Activated CD4-positive, alpha-beta T cell treated with anti-CD3 and anti-CD28 coated beads for 24 hours (primary cell): Measurements from ENCODE around the gene USP11.

Experiments
- DNase-seq, 2 donors: peaks; one replicate each; pipeline ENCODE4 v3.0.0-alpha.2; 2020; ENCODE audit warnings: low read depth in 2 of 2

The USP11 gene

DNA sequence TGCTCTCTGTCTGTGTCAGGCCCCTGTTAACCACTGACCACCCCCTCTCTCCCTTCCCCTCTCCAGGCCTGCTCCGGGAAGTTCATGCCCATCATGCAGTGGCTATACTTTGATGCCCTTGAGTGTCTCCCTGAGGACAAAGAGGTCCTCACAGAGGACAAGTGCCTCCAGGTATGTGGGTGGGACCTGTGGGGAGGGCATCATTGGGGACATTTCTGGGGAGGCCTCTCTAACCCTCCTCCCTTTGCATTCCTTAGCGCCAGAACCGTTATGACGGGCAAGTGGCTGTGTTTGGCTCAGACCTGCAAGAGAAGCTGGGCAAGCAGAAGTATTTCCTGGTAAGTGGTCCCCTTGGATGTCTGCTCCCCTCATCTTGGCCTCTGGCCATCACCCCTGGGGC is 29.9 kb upstream of the USP11 start:
- no peak for DNase-seq

GRCh38 chrX:47204970-47205369 is 27.8 kb upstream of the USP11 start:
- DNase-seq: no peak

- DNase-seq: no peak
Observed at GRCh38 chrX:47206316-47206715, 26.5 kb upstream of the USP11 start.

- DNase-seq: no peak
Observed at GRCh38 chrX:47208108-47208507, 24.7 kb upstream of the USP11 start.

DNA sequence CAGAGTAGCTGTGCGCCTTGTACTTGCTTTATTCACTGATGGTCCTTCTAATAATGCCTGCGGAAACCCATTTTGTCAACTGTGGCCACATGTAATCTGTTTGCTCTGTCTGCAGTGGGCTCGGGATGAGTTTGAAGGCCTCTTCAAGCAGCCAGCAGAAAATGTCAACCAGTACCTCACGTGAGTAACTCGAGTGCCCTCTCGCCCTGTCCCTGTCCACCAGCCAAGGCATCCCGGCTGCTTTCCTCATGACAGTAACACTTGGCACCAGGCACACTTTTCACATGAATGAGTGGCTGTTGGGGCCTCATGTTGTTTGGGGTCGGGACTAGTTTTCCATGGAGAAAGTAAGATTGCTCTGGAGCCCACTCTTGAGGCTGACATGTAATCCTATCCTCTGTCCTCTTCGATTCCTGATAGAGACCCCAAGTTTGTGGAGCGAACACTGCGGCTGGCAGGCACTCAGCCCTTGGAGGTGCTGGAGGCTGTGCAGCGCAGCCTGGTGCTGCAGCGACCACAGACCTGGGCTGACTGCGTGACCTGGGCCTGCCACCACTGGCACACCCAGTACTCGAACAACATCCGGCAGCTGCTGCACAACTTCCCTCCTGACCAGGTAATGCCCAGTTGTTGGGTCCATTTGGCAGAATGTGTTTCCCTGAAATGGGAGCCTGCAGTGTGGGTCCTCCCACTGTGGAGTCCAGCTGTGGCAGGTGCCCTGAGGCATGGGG is 23.1 kb upstream of the USP11 start:
- no peak for DNase-seq

- DNase-seq: no peak
Observed at GRCh38 chrX:47210661-47211425, 22.0 kb upstream of the USP11 start.

DNA sequence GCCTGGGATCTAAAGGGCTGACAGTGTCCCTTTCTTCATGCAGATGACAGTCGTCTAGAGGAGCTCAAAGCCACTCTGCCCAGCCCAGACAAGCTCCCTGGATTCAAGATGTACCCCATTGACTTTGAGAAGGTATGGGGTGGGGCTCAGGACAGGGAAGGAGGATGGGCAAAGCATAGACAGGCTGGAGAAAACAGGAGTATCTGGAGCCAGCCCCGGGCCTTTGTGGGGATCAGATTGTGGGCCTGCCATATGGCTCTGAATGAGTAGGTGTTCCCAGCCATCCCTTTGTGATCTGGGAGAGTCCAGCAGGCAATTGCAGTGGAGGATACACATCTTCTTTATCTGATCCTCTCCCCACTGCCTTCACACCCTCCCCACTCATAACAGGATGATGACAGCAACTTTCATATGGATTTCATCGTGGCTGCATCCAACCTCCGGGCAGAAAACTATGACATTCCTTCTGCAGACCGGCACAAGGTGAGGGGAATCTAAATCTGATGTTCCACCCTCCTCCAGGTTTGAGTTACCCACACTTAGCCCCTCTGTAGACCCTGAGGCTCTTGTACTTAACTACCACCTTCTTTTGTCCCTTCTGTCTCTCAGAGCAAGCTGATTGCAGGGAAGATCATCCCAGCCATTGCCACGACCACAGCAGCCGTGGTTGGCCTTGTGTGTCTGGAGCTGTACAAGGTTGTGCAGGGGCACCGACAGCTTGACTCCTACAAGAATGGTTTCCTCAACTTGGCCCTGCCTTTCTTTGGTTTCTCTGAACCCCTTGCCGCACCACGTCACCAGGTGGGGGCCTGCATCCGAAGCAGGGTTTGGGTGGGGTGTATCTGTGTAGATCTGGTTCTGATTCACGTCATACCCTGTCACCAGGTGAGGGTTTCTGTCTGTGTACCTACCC is 20.2 kb upstream of the USP11 start:
- DNase-seq: no peak

DNA sequence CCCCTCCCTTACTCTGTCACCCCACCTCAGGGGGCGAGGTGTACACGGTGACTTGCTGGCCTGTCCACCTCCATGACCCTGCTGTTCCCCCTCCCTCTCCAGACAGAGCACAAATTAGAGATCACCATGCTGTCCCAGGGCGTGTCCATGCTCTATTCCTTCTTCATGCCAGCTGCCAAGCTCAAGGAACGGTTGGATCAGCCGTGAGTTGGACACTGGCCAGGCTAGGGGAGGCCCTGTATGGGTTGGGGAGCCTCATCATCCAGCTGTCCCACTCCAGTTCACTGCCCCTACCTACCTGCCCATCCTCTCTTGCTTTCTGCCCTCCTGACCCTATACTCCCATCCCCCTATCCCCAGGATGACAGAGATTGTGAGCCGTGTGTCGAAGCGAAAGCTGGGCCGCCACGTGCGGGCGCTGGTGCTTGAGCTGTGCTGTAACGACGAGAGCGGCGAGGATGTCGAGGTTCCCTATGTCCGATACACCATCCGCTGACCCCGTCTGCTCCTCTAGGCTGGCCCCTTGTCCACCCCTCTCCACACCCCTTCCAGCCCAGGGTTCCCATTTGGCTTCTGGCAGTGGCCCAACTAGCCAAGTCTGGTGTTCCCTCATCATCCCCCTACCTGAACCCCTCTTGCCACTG is 18.3 kb upstream of the USP11 start:
- DNase-seq: no peak

- DNase-seq: no peak
Observed at GRCh38 chrX:47215291-47215900, 17.4 kb upstream of the USP11 start.

DNA sequence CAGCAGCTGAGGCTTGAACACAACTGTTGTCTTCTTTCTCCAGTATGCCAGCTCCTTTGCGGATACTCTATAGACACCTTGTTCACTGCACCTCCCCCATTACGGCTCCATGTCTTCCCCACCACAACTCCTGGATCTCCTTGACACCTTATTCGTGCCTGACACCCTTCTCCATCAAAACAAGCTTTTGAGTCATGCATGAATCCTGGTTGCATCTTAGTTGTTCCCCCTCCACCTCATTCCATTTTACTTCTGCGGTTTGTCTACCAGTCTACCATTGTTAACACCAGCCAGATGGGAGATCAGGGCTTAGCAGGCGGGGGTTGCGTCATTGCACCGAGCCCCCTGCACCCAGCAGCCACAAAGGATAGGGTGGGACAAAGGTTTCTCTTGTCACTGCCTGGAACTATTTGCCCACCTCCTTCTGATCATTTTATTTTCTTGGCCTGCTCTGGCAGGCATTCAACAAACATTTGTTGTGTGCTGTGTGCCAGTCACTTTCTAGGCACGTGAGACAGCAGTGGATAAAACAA is 16.4 kb upstream of the USP11 start:
- DNase-seq: no peak

DNA sequence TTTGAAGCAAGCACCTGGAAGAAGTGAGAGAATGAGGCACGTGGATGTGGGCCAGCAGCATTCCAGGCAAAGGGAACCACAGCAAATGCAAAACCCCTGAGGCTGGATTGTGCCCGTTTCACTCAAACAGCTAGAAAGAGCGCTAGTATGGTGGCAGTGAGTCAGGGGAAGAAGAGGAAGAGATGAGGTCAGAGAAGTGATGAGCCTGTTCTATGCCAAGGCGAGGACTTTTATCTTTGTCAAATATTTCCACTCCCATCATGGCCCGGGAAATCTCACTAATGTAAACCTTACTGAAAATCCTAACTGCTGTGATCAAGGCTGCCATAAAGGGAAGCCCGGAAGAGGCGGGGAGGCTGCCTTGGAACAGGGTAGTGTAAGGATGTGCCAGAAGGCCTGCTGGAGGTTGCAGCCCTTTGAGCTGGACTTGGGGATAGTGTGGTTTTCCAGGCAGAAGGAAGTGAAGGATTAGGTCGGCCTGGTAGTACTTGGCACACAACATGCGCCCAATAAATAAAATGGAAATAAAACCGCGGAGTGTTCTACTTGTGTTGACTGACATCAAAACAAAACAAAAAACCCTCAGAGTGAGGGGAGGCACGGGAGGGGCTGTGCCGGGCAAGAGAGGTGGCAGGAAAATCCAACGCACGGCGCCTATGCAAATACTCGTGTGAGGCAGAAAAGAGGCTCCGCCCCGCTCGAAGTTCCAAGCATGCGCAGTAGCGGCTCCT is 15.5 kb upstream of the USP11 start:
- DNase-seq: no peak

- peak; percentile 87 to 97 for DNase-seq
Observed at GRCh38 chrX:47217852-47218279, 14.9 kb upstream of the USP11 start.

GRCh38 chrX:47218280-47218919 is 14.4 kb upstream of the USP11 start, which contains the start of gene CDK16:
TSS of gene CDK16 (plus strand) at chrX:47218681. CDS start at chrX:47223558, 4,877 bp downstream.
- peak; percentile 37 to 69 for DNase-seq

DNA sequence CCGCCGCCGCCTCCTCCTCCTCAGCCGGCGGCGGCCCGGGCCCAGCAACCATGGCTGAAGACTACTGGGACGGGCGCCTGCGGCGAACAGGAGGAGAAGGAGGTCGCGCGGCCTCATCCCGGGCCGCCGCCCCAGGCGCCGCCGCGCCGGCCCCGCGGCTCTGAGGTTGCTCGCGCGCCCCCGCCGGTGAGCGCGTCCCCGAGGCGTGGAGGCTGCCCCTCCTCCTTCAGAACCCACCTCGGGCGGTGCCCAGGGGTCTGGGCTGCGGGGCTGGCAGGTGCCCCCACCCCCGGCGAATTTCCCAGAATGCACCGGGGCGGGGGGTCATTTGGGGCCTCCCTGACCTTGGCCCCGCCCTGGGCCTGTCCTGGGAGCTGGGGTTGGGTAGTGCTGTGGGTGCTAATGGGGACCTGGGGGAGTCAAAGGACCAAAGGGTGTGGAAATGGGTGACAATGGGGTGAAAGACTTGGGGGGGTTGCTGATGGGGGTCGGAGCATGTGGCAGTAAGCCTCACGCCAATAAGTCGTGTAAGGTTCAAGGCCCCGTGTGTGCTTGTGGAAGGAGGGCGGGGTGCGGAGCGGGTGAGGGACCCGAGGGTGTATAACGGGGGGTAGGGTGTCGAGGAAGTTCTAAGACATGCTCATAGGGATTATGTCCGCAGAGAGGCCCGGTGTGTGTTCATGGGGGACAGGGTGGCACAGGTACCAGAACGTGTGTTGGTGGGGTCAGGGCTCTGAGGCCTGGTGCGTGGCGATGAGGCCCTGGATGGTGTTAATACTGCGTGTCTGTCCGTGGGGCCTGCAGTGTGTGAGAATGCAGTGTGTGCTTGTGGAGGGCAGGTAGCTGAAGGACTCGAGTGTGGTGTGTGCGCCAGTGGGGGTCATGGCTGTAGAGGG is 13.6 kb upstream of the USP11 start:
- DNase-seq: peak in 1 of 2 donors; percentile 32

DNA sequence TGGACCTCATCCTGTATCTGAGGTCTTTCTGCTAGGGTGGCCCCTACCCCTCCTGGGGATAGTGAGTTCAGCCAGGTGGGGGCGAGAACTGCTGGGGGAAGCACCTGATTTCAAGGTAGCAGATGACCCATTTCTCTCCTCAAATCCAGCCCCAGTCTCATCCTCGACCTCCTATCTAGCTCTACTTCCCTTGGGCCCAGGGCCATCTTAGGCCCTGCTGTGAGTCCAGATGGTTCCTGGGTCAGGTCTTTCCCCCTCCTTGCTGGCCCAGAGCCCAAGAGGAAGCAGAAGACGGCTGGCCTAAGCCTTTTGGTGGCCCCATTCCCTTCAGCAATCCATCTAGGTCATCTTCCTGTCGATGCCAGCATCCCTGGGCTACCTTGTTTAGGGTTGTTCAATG is 11.1 kb upstream of the USP11 start:
- no peak for DNase-seq

GRCh38 chrX:47222751-47223350 is 10.0 kb upstream of the USP11 start:
- no peak for DNase-seq

GRCh38 chrX:47223476-47224250 is 9.1 kb upstream of the USP11 start:
- no peak for DNase-seq
